ENCODE data around the gene SMIM10L2A. TPM values are rescaled to one million over a fixed set of nuclear protein-coding genes. Genes with fewer than 3 reads are reported as not detected.

The SMIM10L2A gene
- total and polyA plus RNA-seq, 2 donors = 0.85 to 1.4 TPM

- H3K4me1 ChIP-seq (ENCODE audit: insufficient read depth) = no peaks in the 10 kb centered on the region
- no peak overlapping the region for H3K27ac ChIP-seq (ENCODE audit: low read depth)
- no peak overlapping the region for H3K4me3 ChIP-seq (ENCODE audit: low read depth, low read length)
- 77% methylated on average over 13 of the region's 13 CpGs for WGBS
- no peak for DNase-seq (ENCODE audit: extremely low spot score)
- H3K36me3 ChIP-seq (ENCODE audit: insufficient read depth) = no peaks in the 10 kb centered on the region
Observed at GRCh38 chrX:135432453-135432852, 10.7 kb downstream of the SMIM10L2A start.

GRCh38 chrX:135432881-135433521 lies 11.3 kb downstream of the SMIM10L2A start:
- H3K27ac ChIP-seq (ENCODE audit: low read depth) = no peak overlapping the region
- no peaks in the 10 kb centered on the region for H3K4me1 ChIP-seq (ENCODE audit: insufficient read depth)
- WGBS = 76% methylated on average over 22 of the region's 22 CpGs
- H3K4me3 ChIP-seq (ENCODE audit: low read depth, low read length) = no peak overlapping the region
- H3K36me3 ChIP-seq (ENCODE audit: insufficient read depth) = no peaks in the 10 kb centered on the region
- no peak for DNase-seq (ENCODE audit: extremely low spot score)

- no peaks in the 10 kb centered on the region for H3K4me1 ChIP-seq (ENCODE audit: insufficient read depth)
- no peaks in the 10 kb centered on the region for H3K36me3 ChIP-seq (ENCODE audit: insufficient read depth)
- H3K27ac ChIP-seq (ENCODE audit: low read depth) = no peak overlapping the region
- H3K4me3 ChIP-seq (ENCODE audit: low read depth, low read length) = no peak overlapping the region
- DNase-seq (ENCODE audit: extremely low spot score) = no peak
- 94% methylated on average over 37 of the region's 37 CpGs for WGBS
Observed at GRCh38 chrX:135433531-135434257, 11.9 kb downstream of the SMIM10L2A start.

GRCh38 chrX:135434258-135435138 lies 12.8 kb downstream of the SMIM10L2A start:
- H3K4me1 ChIP-seq (ENCODE audit: insufficient read depth) = no peaks in the 10 kb centered on the region
- 94% methylated on average over 49 of the region's 49 CpGs for WGBS
- no peak for DNase-seq (ENCODE audit: extremely low spot score)
- H3K4me3 ChIP-seq (ENCODE audit: low read depth, low read length) = no peak overlapping the region
- no peak overlapping the region for H3K27ac ChIP-seq (ENCODE audit: low read depth)
- H3K36me3 ChIP-seq (ENCODE audit: insufficient read depth) = no peaks in the 10 kb centered on the region

DNA sequence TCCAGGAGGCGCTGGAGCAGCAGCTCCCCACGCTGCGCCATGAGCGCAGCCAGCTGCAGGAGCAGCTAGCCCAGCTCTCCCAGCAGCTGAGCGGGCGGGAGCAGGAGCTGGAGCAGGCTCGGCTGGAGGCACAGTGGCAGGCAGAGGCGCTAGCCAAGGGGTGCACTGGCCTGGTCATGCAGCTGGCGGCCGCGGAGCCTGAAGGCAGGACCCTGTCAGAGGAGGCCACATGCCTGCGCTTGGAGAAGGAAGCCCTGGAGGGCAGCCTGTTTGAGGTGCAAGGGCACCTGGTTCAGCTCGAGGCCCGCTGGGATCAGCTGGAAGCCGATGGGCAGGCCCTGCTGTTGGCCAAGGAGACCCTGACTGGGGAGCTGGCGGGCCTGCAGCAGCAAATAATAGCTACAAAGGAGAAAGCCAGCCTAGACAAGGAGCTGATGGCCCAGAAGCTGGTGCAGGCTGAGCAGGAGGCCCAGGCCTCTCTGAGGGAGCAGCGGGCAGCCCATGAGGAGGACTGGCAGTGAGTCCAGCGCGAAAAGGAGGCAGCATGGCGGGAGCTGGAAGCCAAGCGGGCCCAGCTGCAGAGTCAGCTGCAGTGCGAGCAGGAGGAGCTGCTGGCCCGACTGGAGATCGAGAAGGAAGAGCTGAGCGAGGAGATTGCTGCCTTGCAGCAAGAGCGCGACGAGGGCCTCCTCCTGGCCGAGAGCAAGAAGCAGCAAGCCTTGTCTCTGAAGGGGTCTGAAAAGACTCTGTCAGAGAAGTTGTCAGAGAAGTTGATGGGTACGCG lies 13.6 kb downstream of the SMIM10L2A start:
- Histone ChIP-seq H3K4me3 (ENCODE audit: low read depth, low read length) (no peak overlapping the region), H3K4me1 (ENCODE audit: insufficient read depth) (no peaks in the 10 kb centered on the region), H3K36me3 (ENCODE audit: insufficient read depth) (no peaks in the 10 kb centered on the region), H3K27ac (ENCODE audit: low read depth) (no peak overlapping the region)
- DNase-seq (ENCODE audit: extremely low spot score) = no peak
- 93% methylated on average over 31 of the region's 31 CpGs for WGBS

DNA sequence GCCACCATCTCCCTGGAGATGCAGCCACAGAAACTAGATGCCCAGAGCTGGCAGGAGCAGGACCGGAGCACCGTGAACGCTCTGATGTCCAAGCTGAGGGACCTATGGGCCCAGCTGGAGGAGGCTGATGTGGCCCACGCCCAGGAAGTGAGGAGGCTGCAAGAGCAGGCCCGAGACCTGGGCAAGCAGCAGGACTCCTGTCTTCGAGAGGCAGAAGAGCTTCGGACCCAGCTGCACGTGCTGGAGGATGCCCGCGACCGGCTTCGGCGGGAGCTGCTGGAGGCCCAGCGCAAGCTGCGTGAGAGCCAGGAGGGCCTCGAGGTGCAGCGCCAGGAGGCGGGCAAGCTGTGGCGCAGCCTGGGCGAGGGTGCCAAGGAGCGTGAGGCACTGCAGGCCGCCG lies 14.2 kb downstream of the SMIM10L2A start:
- no peak overlapping the region for H3K4me3 ChIP-seq (ENCODE audit: low read depth, low read length)
- 88% methylated on average over 23 of the region's 23 CpGs for WGBS
- no peaks in the 10 kb centered on the region for H3K36me3 ChIP-seq (ENCODE audit: insufficient read depth)
- H3K4me1 ChIP-seq (ENCODE audit: insufficient read depth) = no peaks in the 10 kb centered on the region
- no peak for DNase-seq (ENCODE audit: extremely low spot score)
- H3K27ac ChIP-seq (ENCODE audit: low read depth) = no peak overlapping the region

GRCh38 chrX:135436456-135436855 lies 14.7 kb downstream of the SMIM10L2A start:
- no peaks in the 10 kb centered on the region for H3K4me1 ChIP-seq (ENCODE audit: insufficient read depth)
- no peak overlapping the region for H3K4me3 ChIP-seq (ENCODE audit: low read depth, low read length)
- no peak for DNase-seq (ENCODE audit: extremely low spot score)
- H3K36me3 ChIP-seq (ENCODE audit: insufficient read depth) = no peaks in the 10 kb centered on the region
- H3K27ac ChIP-seq (ENCODE audit: low read depth) = no peak overlapping the region
- 77% methylated on average over 27 of the region's 32 CpGs for WGBS

- 91% methylated on average over 49 of the region's 49 CpGs for WGBS
Observed at GRCh38 chrX:135436966-135437866, 15.5 kb downstream of the SMIM10L2A start.

GRCh38 chrX:135437867-135438733 lies 16.4 kb downstream of the SMIM10L2A start:
- DNase-seq (ENCODE audit: extremely low spot score) = no peak
- 76% methylated on average over 28 of the region's 28 CpGs for WGBS
- Histone ChIP-seq H3K4me3 (ENCODE audit: low read depth, low read length) (no peak overlapping the region), H3K27ac (ENCODE audit: low read depth) (no peak overlapping the region), H3K4me1 (ENCODE audit: insufficient read depth) (no peaks in the 10 kb centered on the region), H3K36me3 (ENCODE audit: insufficient read depth) (no peaks in the 10 kb centered on the region)

More at GRCh38 chrX:135436966-135437866, 15.5 kb downstream of the SMIM10L2A start:
- H3K4me3 ChIP-seq (ENCODE audit: low read depth, low read length) = no peak overlapping the region
- DNase-seq (ENCODE audit: extremely low spot score) = no peak
- H3K36me3 ChIP-seq (ENCODE audit: insufficient read depth) = no peaks in the 10 kb centered on the region
- no peaks in the 10 kb centered on the region for H3K4me1 ChIP-seq (ENCODE audit: insufficient read depth)
- H3K27ac ChIP-seq (ENCODE audit: low read depth) = no peak overlapping the region

- H3K27ac ChIP-seq (ENCODE audit: low read depth) = no peak overlapping the region
- no peaks in the 10 kb centered on the region for H3K36me3 ChIP-seq (ENCODE audit: insufficient read depth)
- DNase-seq (ENCODE audit: extremely low spot score) = no peak
- H3K4me3 ChIP-seq (ENCODE audit: low read depth, low read length) = no peak overlapping the region
- WGBS = 77% methylated on average over 7 of the region's 7 CpGs
- no peaks in the 10 kb centered on the region for H3K4me1 ChIP-seq (ENCODE audit: insufficient read depth)
Observed at GRCh38 chrX:135438734-135439043, 16.9 kb downstream of the SMIM10L2A start.

DNA sequence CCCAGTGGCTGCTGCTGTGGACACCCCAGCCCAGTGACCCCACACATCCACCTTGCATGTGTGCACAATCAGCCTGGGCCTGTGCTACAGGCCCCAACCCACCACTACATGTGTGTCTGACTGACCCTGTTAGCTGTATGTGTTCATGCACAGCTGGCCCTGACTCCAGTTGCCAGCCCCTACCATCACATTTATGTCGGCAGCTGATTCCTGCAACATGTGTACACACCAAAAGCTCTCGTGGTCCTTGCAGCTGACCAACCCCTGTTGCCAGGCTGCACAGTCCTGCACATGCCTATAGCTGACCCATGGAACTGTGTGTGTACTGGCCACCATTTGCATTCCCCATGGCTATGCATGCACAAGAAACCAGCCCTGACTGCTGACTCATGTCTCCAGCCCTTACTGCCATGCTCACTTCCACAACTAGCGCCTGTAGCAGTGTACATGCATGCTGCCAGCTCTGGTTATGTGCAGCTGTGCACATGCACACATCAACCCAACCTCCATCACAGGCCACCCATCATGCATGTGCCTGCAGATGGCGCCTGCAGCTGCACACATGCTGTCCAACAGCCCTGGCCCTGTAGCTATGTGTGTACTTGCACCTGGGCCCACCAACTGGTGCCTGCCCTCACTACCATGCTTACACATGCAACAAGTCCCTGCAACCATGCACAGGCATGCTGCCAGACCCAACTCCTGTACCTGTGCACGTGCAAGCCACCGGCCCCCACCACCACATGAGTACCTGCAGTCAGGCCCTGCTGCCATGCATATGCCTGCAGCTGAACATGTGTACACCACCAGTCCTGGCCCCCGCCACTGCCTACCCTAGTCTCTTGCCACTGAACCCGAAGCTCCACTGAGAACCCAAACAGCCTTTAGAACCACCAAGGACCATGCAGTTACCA lies 28.1 kb downstream of the SMIM10L2A start:
- Histone ChIP-seq H3K4me3 (ENCODE audit: low read depth, low read length) (no peak overlapping the region), H3K36me3 (ENCODE audit: insufficient read depth) (no peaks in the 10 kb centered on the region), H3K27ac (ENCODE audit: low read depth) (no peak overlapping the region), H3K4me1 (ENCODE audit: insufficient read depth) (no peaks in the 10 kb centered on the region)
- no peak for DNase-seq (ENCODE audit: extremely low spot score)
- WGBS = 86% methylated on average over 8 of the region's 8 CpGs

All from urinary bladder (tissue), 4 donors.